Head of caudate nucleus (tissue), 42 donors: ENCODE results near the gene HDLBP.

Experiments
- DNase-seq, 42 donors: peaks; one replicate each; pipeline versions ENCODE4 v3.0.0 to v3.0.0-alpha.2; 2020 to 2021; ENCODE audit warnings: mixed read lengths in 7 of 42
- intact Hi-C: fragments of 100-400 bp; cut with DNase I; formaldehyde crosslinking; loops from one replicate; pipeline ENCODE4 v1.15.0; 2022

The HDLBP gene

DNA sequence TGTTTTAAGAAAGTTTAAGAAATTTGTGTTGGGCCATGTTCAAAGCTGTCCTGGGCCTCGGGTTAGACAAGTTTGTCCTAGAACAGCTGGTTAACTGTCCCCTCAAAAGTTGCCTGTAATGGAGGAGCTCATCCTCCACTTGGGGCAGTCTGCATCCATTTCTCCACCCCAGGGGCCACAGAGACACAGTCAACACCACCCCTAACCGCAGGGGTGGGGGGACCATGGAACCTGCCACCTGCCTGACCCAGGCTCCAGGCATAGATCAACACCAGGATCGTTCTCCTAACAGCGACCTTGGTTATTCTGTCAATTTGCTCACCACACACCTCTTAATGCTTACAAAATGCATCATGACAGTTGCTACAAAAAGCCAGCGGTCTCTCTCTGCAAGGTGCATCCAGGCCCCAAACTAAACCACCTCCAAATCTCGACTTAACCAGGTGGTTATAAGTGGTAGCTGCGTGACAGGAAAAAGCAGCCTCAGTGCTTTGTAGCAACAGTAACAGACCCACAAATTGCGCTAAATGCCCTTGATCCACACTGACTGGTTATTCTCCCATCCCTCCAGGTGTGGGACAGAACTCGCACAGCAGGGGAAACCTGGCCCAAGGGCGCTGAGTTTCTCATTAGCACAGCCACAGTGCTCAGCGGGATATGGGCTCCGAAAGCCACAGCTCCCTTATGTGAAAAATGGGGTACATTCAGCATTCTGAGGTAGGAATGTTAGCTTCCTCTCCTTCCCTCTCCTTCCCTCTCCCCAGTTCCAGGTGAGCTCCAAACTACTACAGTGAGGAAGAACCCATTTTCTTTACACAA, 48.0 kb downstream of the HDLBP start:
- no peak for DNase-seq
- intact Hi-C loops: no loop called here

DNA sequence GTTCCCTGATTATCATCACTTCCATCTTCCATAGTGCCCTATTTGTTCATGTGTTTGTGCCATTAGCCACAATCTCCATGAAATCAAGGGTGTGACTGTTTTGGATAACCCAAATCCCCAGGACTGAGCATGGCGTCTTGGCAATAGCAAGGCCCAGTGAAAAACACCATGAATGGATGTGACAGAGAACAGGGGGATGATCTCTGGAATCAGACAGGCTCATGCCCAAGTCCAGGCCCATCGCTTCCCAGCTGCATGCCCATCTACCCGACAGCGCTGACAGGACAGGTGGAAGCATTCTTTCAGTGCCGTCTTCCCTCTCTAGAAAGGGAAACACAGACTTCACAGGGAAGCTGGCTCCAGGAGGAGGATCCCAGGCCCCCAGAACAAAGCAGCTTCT, 50.0 kb downstream of the HDLBP start:
- DNase-seq: no peak

DNA sequence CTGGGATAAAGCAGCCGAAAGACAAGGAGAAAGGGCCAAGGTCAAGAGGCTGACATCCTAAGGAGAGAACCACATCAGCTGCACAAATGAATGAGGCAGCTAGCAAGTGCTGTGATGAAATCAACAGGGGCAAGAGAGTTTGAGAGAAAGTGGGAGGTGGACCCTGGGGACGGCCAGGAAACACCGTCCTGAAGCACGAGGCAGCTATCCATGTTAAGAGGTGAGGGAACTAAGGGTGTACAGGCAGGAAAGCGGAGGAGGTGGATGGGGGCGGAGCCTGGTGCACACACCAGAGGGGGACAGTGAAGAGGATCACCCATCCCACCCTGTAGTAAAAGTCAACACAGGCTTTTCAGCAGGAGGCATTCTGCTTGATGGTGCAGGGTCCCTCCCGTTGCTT, 52.4 kb downstream of the HDLBP start:
- no peak for DNase-seq
- intact Hi-C loops: no loop called here

More for the DNA sequence above, 50.0 kb downstream of the HDLBP start:
- intact Hi-C loops: no loop called here

DNA sequence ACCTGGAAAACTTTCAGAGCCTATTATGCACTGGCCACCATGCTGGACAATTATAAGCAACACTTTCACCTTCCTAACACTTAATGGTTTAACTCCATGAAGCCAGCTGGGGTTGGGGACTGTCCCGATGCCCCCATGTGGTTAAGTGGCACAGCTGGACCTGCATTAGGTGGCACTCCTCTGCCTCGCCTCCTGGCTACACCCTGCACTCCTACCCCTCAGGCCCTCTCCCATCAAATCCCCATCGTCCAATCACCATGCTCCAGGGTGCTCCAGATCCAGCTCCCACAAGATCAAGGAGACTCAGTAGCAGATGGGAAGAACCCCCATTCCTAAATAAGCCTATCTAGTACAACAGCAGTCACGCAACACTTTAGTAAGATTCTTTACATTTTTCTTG, 53.8 kb downstream of the HDLBP start:
- intact Hi-C loops: no loop called here

DNA sequence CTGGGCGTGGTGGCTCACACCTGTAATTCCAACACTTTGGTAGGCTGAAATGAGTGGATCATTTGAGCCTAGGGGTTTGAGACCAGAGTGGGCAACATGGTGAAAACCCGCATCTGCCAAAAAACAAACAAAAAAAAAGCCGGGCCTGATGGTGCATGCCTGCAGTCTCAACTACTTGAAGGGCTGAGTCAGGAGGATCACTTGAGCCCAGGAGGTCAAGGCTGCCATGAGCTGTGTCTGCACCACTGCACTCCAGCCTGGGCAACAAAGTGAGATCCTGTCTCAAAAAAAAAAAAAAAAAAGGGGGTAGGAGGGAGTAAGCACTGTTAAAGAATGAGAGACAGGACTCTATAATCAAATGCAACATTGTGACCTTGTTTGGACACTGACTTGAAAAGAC, 54.6 kb downstream of the HDLBP start:
- intact Hi-C loops: no loop called here
- DNase-seq: no peak

More for the DNA sequence above, 53.8 kb downstream of the HDLBP start:
- DNase-seq: no peak

- no peak for DNase-seq
- intact Hi-C loops: no loop called here
These were observed 56.8 kb downstream of the HDLBP start for GRCh38 chr2:241258505-241259280.

DNA sequence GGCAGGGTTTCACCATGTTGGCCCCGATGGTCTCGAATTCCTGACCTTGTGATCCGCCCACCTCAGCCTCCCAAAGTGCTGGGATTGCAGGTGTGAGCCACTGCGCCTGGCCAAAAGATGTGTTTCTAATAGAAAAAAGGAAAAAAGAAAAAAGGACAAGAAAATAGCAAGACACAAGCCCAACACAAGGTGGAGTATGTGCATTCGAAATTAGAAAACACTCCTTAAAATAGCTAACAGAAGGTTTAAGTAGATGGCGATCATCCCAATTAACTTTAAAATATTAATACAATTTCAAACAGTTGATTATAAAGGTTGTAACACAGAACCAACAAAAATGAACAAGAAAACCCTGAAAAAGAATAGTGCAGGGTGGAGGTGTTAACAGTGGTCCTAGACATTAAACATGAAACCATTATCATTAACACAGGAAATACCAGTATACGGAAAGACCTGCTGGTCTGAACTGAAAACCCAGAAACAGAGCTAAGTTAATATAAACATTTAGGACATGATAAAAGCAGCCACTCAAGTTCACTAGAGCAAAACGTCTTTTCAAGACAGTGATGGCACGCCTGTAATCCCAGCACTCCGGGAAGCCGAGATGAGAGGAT, 57.9 kb downstream of the HDLBP start:
- intact Hi-C loops: no loop called here
- DNase-seq: peak in 1 of 42 donors; percentile 30

- peak in 1 of 42 donors; percentile 11 for DNase-seq
- intact Hi-C loops: no loop called here
These were observed 59.3 kb downstream of the HDLBP start for GRCh38 chr2:241256168-241256545.

DNA sequence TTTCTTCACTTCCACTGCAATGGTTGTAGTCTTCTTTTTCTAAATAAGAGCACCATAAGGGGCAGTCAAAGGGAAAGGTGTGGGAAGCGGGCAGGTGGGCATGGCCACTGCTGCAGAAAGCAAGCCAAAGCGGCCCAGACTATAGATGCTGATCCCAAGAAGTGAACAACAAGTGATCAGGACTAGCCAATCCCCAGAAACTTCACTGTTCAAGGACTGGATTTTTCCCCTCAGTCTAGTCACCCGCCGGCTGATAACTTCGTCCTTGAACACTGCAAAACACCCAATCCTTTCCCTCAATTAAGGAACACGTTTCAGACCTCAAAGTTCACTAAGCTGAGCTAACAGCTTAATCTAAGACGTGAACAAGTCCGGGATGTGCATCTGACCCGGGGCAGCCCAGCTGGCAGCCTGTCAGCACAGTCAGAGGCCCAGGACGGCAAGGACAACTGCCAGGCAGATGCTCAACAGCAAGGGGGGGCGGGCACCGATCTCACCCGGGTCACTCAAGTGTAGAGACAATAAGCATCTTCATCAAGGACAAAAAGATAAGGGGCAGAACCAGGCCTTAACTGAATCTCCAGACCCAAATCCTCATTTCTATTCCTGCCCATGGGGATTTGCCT, 59.8 kb downstream of the HDLBP start:
- peak in 30 of 42 donors; percentile 9 to 83 (median 46) for DNase-seq
- intact Hi-C loops: no loop called here

DNA sequence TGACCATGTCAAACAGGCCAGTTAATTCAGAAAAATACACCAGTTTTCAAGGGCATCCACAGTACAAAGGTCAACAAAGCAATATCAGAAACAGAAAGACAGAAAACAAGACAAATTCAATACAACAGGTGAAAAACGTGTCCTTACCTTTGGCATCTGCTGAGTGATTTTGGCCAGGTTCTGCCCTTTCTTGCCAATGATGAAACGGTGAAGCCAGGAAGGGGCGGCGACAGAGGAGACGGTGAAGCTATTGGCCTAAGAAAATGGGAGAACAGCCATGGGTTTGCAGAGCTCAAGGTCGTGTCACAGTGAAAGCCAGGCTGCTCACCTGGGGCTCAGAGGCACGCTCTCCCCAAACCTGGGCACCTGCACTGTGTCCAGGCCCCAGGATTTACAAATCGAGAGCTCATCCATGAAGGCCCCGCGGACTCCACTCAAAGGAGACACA, 60.5 kb downstream of the HDLBP start:
- DNase-seq: peak in 2 of 42 donors; percentile 8 to 17
- intact Hi-C loops: no loop called here

DNA sequence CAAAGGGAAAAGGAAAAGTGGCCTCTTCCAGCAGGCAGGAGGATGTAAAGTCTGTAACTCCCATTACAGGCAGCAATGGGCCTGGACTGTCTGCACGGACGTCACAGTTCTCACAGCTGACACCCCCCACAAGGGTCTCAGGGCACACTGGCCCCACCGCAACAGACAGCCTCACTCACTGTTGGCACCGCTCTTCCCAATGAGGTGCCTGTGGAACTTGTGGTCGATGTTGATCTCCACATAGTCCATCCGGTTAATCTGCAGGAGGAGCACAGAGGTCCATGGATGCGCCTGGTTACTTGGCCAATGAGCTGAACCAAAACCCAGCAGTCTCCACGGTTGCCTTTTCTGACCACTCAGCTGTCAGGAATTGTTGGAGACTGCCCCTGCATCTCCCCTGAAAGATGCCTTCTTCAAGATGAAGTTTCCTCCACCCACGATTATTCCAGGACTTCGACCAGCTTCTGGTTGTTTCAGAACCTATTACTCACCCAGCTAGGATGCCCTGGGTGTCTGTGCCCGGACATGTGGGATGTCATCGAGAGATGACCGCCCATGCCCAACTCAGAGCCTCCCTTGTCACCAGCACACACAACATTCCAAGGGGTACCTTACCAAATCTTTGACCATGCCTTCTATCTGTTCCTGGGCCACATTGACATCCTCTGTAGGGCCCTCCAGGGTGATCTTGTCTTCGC, 62.5 kb downstream of the HDLBP start:
- DNase-seq: peak in 2 of 42 donors; percentile 8 to 32
- intact Hi-C loops: no loop called here

GRCh38 chr2:241249654-241250053, 65.8 kb downstream of the HDLBP start:
- no peak for DNase-seq
- intact Hi-C loops: no loop called here

DNA sequence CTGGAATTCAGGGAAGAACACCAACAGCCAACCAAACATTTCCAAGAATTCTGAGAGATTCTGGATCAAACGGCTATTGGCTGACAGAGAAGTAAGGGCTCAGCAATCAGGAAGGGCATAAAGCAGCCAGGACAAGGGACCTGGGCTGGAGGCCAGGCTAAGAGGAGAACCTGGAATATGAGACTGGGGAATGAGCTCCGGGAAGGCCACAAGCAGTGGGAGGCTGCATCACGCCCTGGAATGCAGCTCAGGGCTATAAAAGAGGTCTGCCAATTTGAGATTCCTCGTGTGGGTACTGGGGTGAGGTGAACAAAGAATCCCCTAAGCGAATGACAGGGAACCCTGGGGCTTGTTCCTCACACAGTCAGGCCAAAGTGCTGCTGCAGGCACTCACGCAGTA, 66.6 kb downstream of the HDLBP start:
- DNase-seq: peak in 2 of 42 donors; percentile 44 to 51
- intact Hi-C loops: no loop called here

DNA sequence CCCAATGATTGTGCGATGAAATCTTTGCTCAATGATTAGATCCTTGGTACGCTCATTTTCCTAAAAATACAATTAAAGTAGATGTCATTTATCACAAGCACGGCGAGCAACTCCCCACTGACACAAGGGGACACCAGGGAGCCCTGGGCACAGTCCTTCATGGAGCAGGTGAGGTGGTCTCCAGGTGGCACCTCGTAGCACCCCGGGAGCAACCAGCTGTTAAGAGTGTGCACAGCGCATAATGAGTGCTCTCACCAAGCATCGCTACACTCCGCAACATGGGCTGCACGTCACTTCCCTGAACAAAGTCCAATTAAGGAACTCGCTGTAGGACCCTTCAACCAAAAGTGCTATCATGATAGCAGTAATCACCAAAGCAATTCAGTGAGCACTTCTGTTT, 67.2 kb downstream of the HDLBP start:
- intact Hi-C loops: no loop called here
- DNase-seq: no peak

DNA sequence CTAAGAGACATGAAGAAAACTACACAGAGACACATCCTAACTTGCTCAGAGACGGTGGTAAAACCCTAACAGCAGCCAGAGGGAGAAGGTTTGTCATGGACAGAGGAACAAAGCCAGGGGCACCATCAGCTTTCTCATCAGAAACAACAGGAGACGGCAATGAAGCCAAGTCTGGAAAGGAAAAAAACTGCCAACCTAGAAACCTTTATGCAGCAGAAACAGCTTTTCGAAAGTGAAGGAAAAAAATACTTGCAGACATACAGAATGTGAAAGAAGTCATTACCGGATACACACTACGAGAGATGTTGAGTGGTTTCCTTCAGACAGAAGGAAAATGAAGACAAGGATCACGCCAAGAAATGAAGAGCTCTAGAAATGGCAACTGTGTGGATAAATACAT, 71.1 kb downstream of the HDLBP start:
- no peak for DNase-seq
- intact Hi-C loops: no loop called here

GRCh38 chr2:241242306-241242705, 73.2 kb downstream of the HDLBP start:
- no peak for DNase-seq
- intact Hi-C loops: no loop called here

DNA sequence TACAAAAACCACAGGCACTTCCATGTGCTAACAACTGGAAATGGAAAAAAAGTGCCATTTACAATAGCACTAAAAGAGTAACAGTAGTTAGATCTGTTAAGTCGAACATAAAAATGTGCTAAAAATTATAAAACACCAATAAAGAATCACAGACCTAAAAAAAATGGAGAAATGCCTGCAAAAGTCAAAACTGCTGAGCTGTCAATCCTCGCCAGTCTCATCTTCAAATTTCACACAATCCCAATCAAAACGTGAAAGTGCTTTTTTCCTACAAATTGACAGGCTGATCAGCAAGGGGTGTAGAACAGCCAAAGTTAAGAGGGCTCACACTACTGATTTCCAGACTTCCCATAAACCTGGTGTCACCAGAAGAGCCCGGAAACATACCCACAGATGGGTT, 73.8 kb downstream of the HDLBP start:
- intact Hi-C loops: no loop called here
- DNase-seq: no peak

DNA sequence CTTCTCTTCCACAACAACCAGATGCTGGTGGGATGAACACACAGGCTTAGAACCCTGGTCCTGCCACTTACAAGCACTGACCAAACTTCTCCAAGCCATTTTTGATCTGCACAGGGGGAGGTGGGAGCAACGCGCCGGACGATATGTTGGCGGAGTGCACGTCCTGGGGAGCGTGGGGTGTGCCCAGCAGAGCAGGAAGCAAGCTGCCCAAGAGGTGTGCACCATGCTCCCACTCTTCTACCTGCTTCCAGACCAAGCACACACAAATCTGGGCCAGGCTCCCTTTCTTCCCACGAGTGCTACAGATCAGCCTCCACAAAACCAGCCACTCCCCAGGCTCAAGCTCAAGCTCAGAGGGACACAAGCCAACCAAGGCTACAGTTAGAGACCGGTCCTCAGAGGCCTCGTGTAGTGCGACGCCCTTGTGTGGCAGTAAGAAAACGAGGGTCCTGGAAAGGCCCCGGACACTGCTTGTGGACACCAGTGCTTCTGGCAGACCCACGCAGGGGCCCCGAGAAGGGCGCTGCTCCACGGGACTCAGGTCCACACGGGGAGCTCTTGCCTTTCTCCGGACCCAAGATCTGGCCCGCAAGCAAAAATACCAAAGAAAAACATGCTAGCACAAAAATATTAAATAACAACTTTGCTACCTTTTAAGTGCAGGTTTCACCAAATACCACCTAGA, 75.0 kb downstream of the HDLBP start:
- DNase-seq: peak in 1 of 42 donors; percentile 3
- intact Hi-C loops: no loop called here
